Measurements from ENCODE around the gene CWH43. TPM values are rescaled to one million over a fixed set of nuclear protein-coding genes. Genes with fewer than 3 reads are reported as not detected.

Gene CWH43
- total and polyA plus RNA-seq, 12 donors = not detected

DNA sequence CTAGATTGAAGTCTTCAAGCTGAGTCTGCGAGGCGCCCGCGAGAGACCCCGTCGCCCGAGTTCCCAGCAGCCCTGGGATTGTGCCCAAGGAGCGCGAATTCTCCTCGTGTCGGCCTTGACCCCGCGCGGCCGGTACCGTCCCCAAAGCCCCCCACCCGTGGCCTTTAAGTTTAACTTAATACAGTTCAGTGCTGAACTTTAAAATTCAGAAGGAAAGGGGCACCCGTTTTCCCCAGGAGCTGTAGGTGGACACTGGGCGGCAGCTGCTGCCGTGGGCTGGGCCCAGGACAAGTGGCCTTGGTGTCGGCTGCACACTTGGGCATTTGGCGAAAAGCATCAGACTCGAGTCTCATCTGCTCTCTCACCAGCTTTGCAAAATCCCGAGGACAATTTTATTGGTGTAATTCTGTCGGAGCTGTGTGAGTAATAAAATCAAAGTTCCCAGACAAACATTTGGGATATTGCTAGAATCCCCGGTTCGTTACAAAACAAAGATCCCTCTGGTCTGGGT lies 634 bp downstream of the CWH43 start:
- WGBS, 2 donors = 38 to 46% methylated on average over 27 of the region's 27 CpGs
- intact Hi-C loops (cut with DNase I) = no loop called here
- peak overlapping the region in 1 of 10 donors; percentile 22 for H3K4me3 ChIP-seq
- H3K4me1 ChIP-seq = peaks cover 0 to 9% (median 0%) of the 10 kb centered on the region in 9 donors
- no peaks in the 10 kb centered on the region for H3K36me3 ChIP-seq
- DNase-seq (no peak), ATAC-seq (no peak)
- TF ChIP-seq, protein P1, sequence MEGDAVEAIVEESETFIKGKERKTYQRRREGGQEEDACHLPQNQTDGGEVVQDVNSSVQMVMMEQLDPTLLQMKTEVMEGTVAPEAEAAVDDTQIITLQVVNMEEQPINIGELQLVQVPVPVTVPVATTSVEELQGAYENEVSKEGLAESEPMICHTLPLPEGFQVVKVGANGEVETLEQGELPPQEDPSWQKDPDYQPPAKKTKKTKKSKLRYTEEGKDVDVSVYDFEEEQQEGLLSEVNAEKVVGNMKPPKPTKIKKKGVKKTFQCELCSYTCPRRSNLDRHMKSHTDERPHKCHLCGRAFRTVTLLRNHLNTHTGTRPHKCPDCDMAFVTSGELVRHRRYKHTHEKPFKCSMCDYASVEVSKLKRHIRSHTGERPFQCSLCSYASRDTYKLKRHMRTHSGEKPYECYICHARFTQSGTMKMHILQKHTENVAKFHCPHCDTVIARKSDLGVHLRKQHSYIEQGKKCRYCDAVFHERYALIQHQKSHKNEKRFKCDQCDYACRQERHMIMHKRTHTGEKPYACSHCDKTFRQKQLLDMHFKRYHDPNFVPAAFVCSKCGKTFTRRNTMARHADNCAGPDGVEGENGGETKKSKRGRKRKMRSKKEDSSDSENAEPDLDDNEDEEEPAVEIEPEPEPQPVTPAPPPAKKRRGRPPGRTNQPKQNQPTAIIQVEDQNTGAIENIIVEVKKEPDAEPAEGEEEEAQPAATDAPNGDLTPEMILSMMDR (IDR thresholded peaks at IDR 0.05) = no peak
- no peak overlapping the region for H3K27ac ChIP-seq
- H3K27me3 ChIP-seq = peaks cover 7 to 87% (median 56%) of the 10 kb centered on the region in 7 donors
- H3K9me3 ChIP-seq = peaks cover 0 to 5% (median 0%) of the 10 kb centered on the region in 11 donors

DNA sequence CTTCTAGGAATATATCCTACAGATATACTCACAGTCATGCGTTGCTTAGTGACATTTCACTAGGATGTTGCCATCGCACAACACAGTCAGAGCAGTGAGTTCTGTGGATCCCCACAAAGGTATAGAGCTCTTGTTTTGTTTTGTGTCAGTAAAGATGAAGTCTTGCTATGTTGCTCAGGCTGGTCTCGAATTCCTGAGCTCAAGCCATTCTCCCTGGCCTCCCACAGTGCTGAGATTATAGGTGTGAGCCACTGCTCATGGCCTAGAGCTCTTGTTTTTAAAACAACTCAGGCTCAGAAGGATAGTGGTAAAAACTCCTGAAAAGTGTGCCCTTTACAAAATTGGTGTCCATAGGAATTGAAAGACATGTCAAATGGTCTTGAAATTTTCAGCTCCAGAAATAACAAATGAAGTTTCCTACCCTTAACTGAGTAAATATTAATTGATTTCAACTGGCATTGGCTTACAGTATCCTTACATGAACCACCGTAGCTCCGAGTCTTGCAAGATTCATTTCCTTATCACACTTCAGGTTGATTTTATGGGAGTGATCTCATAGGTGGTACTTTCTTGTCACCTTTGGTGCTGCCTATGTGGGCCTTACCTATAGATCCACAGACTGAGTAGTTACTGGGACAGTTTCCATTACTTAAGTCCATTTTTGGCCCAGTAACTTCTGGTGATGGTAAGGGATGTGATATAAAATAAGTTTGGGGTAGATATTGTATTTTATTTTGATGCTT lies 3.6 kb downstream of the CWH43 start:
- DNase-seq (no peak), ATAC-seq (no peak)
- 67 to 71% methylated on average over 5 of the region's 5 CpGs for WGBS, 2 donors
- no peaks in the 10 kb centered on the region for H3K36me3 ChIP-seq
- H3K4me3 ChIP-seq = no peak overlapping the region
- peaks cover 0 to 9% (median 0%) of the 10 kb centered on the region in 9 donors for H3K4me1 ChIP-seq
- intact Hi-C loops (cut with DNase I) = no loop called here
- TF ChIP-seq, protein P1 (IDR thresholded peaks at IDR 0.05) = no peak
- H3K9me3 ChIP-seq = no peaks in the 10 kb centered on the region
- H3K27me3 ChIP-seq = peaks cover 7 to 62% (median 41%) of the 10 kb centered on the region in 7 donors
- H3K27ac ChIP-seq = no peak overlapping the region

DNA sequence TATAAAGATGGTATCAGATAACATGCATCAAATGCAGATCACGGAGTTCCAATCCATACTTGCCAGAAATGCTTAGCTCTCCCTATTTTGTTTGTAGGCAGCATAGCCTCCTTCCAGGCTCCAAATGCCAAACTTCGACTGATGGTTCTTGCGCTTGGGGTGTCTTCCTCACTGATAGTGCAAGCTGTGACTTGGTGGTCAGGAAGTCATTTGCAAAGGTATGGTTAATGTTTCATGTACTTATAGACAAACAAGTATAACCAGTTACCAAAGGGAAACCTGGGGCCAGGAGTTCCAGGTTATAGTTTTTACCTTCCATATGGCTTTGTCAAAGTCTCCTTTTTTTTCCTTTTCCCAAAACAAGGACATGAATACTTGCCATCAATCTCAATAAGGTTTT lies 5.3 kb downstream of the CWH43 start:
- 77% methylated on average over 3 of the region's 3 CpGs for WGBS, 2 donors
- intact Hi-C loops (cut with DNase I) = no loop called here

DNA sequence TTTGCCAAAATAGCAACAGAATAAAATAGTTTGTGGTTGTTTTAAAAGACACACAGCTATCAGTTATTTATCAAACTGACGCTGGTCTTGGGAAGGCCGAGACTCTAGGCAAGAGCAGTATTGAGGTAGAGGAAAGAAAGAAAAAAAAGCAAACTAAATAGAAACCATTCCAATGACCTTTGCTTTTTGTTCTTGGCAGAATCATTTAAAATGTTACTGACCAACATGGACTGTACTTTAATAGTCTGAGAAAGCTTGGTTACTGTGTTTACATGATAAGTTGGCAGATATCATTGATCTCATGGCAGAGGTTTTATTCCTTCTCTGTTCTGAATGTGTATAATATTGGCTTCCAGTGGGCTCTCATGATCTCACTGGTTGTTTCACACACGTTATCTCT lies 11.9 kb downstream of the CWH43 start:
- Histone ChIP-seq H3K27me3 (peaks cover 0 to 14% (median 6%) of the 10 kb centered on the region in 7 donors), H3K4me1 (no peaks in the 10 kb centered on the region), H3K36me3 (no peaks in the 10 kb centered on the region), H3K4me3 (no peak overlapping the region), H3K9me3 (no peaks in the 10 kb centered on the region), H3K27ac (no peak overlapping the region)
- intact Hi-C loops (cut with DNase I) = no loop called here
- 72 to 77% methylated on average over 3 of the region's 3 CpGs for WGBS, 2 donors
- TF ChIP-seq, protein P1 (IDR thresholded peaks at IDR 0.05) = no peak
- DNase-seq = no peak
- no peak for ATAC-seq

More for the DNA sequence above, 5.3 kb downstream of the CWH43 start:
- Histone ChIP-seq H3K27me3 (peaks cover 3 to 45% (median 24%) of the 10 kb centered on the region in 7 donors), H3K36me3 (no peaks in the 10 kb centered on the region), H3K9me3 (no peaks in the 10 kb centered on the region), H3K4me1 (peaks cover 0 to 2% (median 0%) of the 10 kb centered on the region in 9 donors), H3K27ac (no peak overlapping the region), H3K4me3 (no peak overlapping the region)
- TF ChIP-seq, protein P1 (IDR thresholded peaks at IDR 0.05) = no peak
- DNase-seq (no peak), ATAC-seq (no peak)

All from heart right ventricle (tissue), 16 donors.